ENCODE measurements around the gene THOC6.

THOC6 gene

GRCh38 chr16:2991566-2992261 lies 32.1 kb upstream of the THOC6 start:
- no peak for DNase-seq (ENCODE audit: low spot score)

- no peak for DNase-seq (ENCODE audit: low spot score)
These were observed 31.3 kb upstream of the THOC6 start for GRCh38 chr16:2992383-2993081.

GRCh38 chr16:2996298-2996697 lies 27.5 kb upstream of the THOC6 start:
- no peak for DNase-seq (ENCODE audit: low spot score)

GRCh38 chr16:2999929-3000328 lies 23.9 kb upstream of the THOC6 start:
- DNase-seq (ENCODE audit: low spot score): no peak

GRCh38 chr16:3000540-3000939 lies 23.3 kb upstream of the THOC6 start:
- DNase-seq (ENCODE audit: low spot score): no peak

GRCh38 chr16:3001316-3001715 lies 22.5 kb upstream of the THOC6 start:
- DNase-seq (ENCODE audit: low spot score): no peak

GRCh38 chr16:3003582-3004270 lies 20.1 kb upstream of the THOC6 start:
- DNase-seq (ENCODE audit: low spot score): peak; percentile 98

GRCh38 chr16:3004319-3004718 lies 19.5 kb upstream of the THOC6 start:
- no peak for DNase-seq (ENCODE audit: low spot score)

GRCh38 chr16:3004781-3005284 lies 19.0 kb upstream of the THOC6 start:
- no peak for DNase-seq (ENCODE audit: low spot score)

- DNase-seq (ENCODE audit: low spot score): no peak
These were observed 16.5 kb upstream of the THOC6 start for GRCh38 chr16:3007059-3007956.

GRCh38 chr16:3007957-3008689 lies 15.7 kb upstream of the THOC6 start:
- no peak for DNase-seq (ENCODE audit: low spot score)

GRCh38 chr16:3008690-3009037 lies 15.2 kb upstream of the THOC6 start:
- DNase-seq (ENCODE audit: low spot score): no peak

GRCh38 chr16:3009568-3010390 lies 14.1 kb upstream of the THOC6 start:
- peak; percentile 81 for DNase-seq (ENCODE audit: low spot score)

- DNase-seq (ENCODE audit: low spot score): no peak
These were observed 13.3 kb upstream of the THOC6 start for GRCh38 chr16:3010510-3010909.

GRCh38 chr16:3012246-3012645 lies 11.6 kb upstream of the THOC6 start:
- DNase-seq (ENCODE audit: low spot score): no peak

GRCh38 chr16:3012828-3013420 lies 10.9 kb upstream of the THOC6 start, which contains the start of gene CLDN9:
CLDN9 (plus strand) TSS chr16:3012923; CDS start chr16:3013363, 440 bp downstream.
- DNase-seq (ENCODE audit: low spot score): peak; percentile 67

- DNase-seq (ENCODE audit: low spot score): no peak
These were observed 10.3 kb upstream of the THOC6 start for GRCh38 chr16:3013491-3013951.

- no peak for DNase-seq (ENCODE audit: low spot score)
These were observed 9.7 kb upstream of the THOC6 start for GRCh38 chr16:3013998-3014690.

- no peak for DNase-seq (ENCODE audit: low spot score)
These were observed 8.9 kb upstream of the THOC6 start for GRCh38 chr16:3014971-3015370.

Measured in ecto neural progenitor cell (in vitro differentiated cells).